Neural crest cell (in vitro differentiated cells): ENCODE data around the gene ADORA2B. TPM values are rescaled to one million over a fixed set of nuclear protein-coding genes. Genes with fewer than 3 reads are reported as not detected.

Experiments
- DNase-seq: peaks from one replicate; pipeline ENCODE4 v3.0.0; 2021; ENCODE audit warnings: low read depth, mixed read lengths, low spot score
- H3K27ac Mint-ChIP-seq: one replicate; pipeline ENCODE4 v1.8.0; 2021; ENCODE audit warnings: mild to moderate bottlenecking, mixed read lengths; ENCODE audit not compliant: unreplicated experiment
- H3K27me3 Mint-ChIP-seq: 2 replicates; pipeline ENCODE4 v1.8.0; 2021; ENCODE audit warnings: low read depth, mild to moderate bottlenecking, mixed read lengths
- H3K36me3 Mint-ChIP-seq: 2 replicates; pipeline ENCODE4 v1.8.0; 2021; ENCODE audit warnings: low read depth, mild to moderate bottlenecking, mixed read lengths
- H3K4me1 Mint-ChIP-seq: 2 replicates; pipeline ENCODE4 v1.8.0; 2021; ENCODE audit warnings: mixed read lengths
- H3K4me3 Mint-ChIP-seq: one replicate; pipeline ENCODE4 v1.8.0; 2021; ENCODE audit warnings: mild to moderate bottlenecking, mixed read lengths
- H3K9me3 Mint-ChIP-seq: 2 replicates; pipeline ENCODE4 v1.8.0; 2021; ENCODE audit warnings: mixed read lengths
- total RNA-seq: library from RNA; stranded (reverse); gene quantifications from 2 replicates; pipeline ENCODE4 v1.2.1, GENCODE V29; 2021
- TF ChIP-seq, protein P1 (sequence below): fragments of 200-600 bp; sonication (generic); conservative IDR thresholded peaks from 2 replicates; pipeline ENCODE4 v1.5.0; 2021; ENCODE audit warnings: antibody characterized with exemption, mild to moderate bottlenecking

The ADORA2B gene
- total RNA-seq, 1 donor from 2014 or later: 0.98 TPM

DNA sequence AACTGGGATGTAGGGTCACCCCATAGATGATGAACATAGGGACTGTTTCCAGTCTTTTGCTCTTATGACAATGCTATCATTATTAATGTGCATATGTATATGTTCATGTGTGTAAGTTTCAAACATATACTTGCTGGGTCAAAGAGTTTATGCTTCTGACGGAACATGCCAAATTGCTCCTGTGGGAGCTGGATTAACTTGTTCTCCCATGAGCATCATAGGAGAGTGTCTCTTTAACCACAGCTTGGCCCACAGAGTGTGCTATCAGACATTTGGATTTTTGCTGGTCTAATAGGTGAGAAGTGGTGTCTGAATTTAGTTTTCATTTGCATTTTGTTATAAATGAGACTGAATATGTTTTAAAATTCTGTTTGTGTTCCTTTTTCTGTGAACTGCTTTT, 22.3 kb upstream of the ADORA2B start:
- no peak for DNase-seq
- H3K9me3 Mint-ChIP-seq: no peaks in the 10 kb centered on the region
- H3K27me3 Mint-ChIP-seq: peaks cover 6% of the 10 kb centered on the region
- no peak overlapping the region for H3K4me3 Mint-ChIP-seq
- no peak overlapping the region for H3K27ac Mint-ChIP-seq
- H3K4me1 Mint-ChIP-seq: no peaks in the 10 kb centered on the region
- H3K36me3 Mint-ChIP-seq: no peaks in the 10 kb centered on the region
- TF ChIP-seq, protein P1, sequence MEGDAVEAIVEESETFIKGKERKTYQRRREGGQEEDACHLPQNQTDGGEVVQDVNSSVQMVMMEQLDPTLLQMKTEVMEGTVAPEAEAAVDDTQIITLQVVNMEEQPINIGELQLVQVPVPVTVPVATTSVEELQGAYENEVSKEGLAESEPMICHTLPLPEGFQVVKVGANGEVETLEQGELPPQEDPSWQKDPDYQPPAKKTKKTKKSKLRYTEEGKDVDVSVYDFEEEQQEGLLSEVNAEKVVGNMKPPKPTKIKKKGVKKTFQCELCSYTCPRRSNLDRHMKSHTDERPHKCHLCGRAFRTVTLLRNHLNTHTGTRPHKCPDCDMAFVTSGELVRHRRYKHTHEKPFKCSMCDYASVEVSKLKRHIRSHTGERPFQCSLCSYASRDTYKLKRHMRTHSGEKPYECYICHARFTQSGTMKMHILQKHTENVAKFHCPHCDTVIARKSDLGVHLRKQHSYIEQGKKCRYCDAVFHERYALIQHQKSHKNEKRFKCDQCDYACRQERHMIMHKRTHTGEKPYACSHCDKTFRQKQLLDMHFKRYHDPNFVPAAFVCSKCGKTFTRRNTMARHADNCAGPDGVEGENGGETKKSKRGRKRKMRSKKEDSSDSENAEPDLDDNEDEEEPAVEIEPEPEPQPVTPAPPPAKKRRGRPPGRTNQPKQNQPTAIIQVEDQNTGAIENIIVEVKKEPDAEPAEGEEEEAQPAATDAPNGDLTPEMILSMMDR: no peak

DNA sequence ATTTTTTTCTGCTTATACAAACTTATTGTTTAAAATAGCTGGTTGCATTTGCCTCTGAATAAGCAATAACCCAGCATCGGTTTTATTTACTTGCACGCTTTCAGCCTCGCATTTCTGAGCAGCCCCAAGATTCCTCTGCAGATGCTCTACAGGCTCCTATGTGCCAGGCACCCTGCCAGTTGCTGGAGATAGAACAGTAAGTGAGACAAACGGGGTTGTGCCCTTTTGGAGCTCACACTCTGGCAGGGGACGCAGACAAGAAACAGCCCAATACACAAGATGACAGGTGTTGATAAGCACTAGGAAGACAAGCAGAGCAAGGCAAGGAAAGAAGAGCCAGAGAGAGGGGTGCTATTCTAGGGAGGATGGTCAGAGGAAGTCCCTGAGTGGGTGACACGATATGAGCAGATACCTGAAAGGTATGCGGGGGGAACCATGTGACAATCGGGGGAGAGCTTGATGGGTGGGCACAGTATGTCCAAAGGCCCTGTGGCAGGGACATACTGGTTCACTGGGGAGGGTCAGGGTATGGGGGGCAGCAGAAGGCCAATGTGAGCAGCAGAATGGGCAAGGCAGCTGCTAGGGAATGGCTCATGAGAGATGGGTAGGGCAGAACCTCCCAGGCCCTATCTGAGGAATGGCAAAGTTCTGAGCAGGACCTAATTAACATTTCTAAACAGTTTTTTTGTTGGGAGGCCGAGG, 18.7 kb upstream of the ADORA2B start:
- no peaks in the 10 kb centered on the region for H3K4me1 Mint-ChIP-seq
- peaks cover 18% of the 10 kb centered on the region for H3K27me3 Mint-ChIP-seq
- H3K27ac Mint-ChIP-seq: no peak overlapping the region
- no peaks in the 10 kb centered on the region for H3K36me3 Mint-ChIP-seq
- TF ChIP-seq, protein P1: no peak
- no peak for DNase-seq
- H3K9me3 Mint-ChIP-seq: no peaks in the 10 kb centered on the region
- H3K4me3 Mint-ChIP-seq: no peak overlapping the region

DNA sequence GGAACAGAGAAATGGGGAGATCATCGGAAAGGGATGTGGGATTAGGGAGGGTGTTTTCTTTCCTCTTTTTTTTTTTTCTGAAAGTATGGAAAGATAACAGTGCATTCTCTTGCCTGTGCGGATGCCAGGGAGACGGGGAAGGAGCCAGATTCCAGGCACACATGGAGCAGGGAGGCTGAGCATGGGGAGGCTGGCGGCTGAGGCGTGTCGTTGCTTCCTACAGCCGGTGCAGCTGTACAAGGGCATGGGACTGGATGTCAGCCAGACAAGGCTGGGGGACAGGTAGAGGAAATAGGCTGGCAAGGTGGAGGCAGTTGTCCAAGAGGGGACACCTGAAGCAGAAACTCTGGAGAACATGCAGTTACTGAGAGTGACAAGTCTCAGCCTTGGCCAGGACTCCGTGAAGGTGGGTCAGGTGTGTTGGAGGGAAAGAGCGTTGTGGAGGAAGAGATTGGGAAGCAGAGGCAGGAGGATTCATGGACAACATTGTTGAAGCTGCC, 16.6 kb upstream of the ADORA2B start:
- Mint-ChIP-seq H3K36me3 (no peaks in the 10 kb centered on the region), H3K9me3 (no peaks in the 10 kb centered on the region), H3K4me1 (no peaks in the 10 kb centered on the region), H3K4me3 (no peak overlapping the region), H3K27ac (peak overlapping the region; percentile 84), H3K27me3 (peaks cover 18% of the 10 kb centered on the region)
- TF ChIP-seq, protein P1: no peak
- no peak for DNase-seq

DNA sequence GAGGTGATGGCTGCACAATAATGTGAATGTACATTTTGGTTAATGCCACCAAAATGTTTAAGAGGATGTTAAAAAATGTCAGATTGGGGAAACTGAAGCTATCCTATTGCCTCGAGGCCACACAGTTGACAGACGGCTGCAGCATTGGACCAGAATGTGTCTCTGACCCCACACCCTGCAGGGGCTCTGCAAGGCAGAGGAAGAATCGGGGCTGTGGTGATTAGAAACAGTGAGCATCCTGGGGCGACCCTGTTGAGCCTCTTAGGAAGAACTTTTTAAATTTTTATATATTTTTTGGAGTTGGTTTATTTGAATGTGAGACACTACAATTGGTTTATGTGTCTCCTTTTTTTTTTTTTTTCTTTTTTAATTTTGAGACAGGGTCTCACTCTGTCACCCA, 15.0 kb upstream of the ADORA2B start:
- DNase-seq: no peak
- no peaks in the 10 kb centered on the region for H3K9me3 Mint-ChIP-seq
- H3K4me3 Mint-ChIP-seq: no peak overlapping the region
- TF ChIP-seq, protein P1: no peak
- H3K27me3 Mint-ChIP-seq: peaks cover 18% of the 10 kb centered on the region
- no peak overlapping the region for H3K27ac Mint-ChIP-seq
- H3K4me1 Mint-ChIP-seq: no peaks in the 10 kb centered on the region
- H3K36me3 Mint-ChIP-seq: no peaks in the 10 kb centered on the region

GRCh38 chr17:15930426-15930825, 14.5 kb upstream of the ADORA2B start:
- Mint-ChIP-seq H3K9me3 (no peaks in the 10 kb centered on the region), H3K27me3 (peaks cover 18% of the 10 kb centered on the region), H3K27ac (no peak overlapping the region), H3K36me3 (no peaks in the 10 kb centered on the region), H3K4me1 (no peaks in the 10 kb centered on the region), H3K4me3 (no peak overlapping the region)
- no peak for DNase-seq
- TF ChIP-seq, protein P1: no peak
